Measurements from ENCODE around the gene IFI16.

DNA sequence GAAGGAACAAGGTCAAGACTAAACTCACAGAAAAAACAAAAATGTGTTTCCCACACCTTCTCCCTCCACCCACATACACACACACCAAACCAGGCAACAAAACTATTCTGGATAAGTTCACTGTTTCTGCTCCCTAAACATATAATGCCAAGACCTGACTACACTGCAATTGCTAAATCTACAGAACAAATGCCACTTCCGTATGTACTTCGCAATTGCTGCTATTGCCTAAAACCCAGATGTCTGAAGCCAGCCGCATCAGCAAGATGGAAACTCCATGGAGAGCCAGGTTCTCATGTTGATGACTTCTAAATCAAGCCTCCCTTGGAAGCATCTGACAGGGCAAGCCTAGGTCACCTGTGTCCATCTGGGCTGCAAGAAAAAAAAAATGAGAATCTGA, 75.2 kb downstream of the IFI16 start:
- TF ChIP-seq, protein P1, sequence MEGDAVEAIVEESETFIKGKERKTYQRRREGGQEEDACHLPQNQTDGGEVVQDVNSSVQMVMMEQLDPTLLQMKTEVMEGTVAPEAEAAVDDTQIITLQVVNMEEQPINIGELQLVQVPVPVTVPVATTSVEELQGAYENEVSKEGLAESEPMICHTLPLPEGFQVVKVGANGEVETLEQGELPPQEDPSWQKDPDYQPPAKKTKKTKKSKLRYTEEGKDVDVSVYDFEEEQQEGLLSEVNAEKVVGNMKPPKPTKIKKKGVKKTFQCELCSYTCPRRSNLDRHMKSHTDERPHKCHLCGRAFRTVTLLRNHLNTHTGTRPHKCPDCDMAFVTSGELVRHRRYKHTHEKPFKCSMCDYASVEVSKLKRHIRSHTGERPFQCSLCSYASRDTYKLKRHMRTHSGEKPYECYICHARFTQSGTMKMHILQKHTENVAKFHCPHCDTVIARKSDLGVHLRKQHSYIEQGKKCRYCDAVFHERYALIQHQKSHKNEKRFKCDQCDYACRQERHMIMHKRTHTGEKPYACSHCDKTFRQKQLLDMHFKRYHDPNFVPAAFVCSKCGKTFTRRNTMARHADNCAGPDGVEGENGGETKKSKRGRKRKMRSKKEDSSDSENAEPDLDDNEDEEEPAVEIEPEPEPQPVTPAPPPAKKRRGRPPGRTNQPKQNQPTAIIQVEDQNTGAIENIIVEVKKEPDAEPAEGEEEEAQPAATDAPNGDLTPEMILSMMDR (tag by site-specific recombination; IDR thresholded peaks at IDR 0.05), result no peak
- no peak for TF ChIP-seq YY1 (tag by site-specific recombination; IDR thresholded peaks at IDR 0.05)
- TF ChIP-seq ZBTB7A (tag by site-specific recombination; IDR thresholded peaks at IDR 0.05; ENCODE audit: low read depth), result no peak
- no peak for TF ChIP-seq KLF16 (tag by site-specific recombination; IDR thresholded peaks at IDR 0.05)
- no peak for TF ChIP-seq BCL11A (tag by site-specific recombination; IDR thresholded peaks at IDR 0.05; ENCODE audit: low read depth)
- TF ChIP-seq SCRT2 (tag by site-specific recombination; IDR thresholded peaks at IDR 0.05), result no peak

All from HEK293 (cell line).